H1 (cell line): Measurements from ENCODE around the gene ZFAND3. TPM values are rescaled to one million over a fixed set of nuclear protein-coding genes. Genes with fewer than 3 reads are reported as not detected.

Experiments
- CBX5 ChIP-seq: fragments of 300-800, 300-1000 bp; sonication (generic); IDR thresholded peaks from 2 replicates; pipeline ENCODE4 v1.7.1; 2016; ENCODE audit warnings: antibody characterized with exemption, low read length, low read depth
- YY1 ChIP-seq: IDR thresholded peaks from 2 replicates; pipeline ENCODE4 v1.6.1; 2011; ENCODE audit warnings: low read depth, mild to moderate bottlenecking, low read length
- polyA plus RNA-seq, 7 experiments: library from polyadenylated mRNA; depleted of rRNA in 3 of 7; stranded (reverse) in 5 of 7; unstranded in 2 of 7; fragments of >200 nt in 5 of 7; fragments of 200-250 nt in 2 of 7; gene quantifications; 1 replicate in 5 of 7; 2 replicates in 1 of 7; 4 replicates in 1 of 7; pipeline versions ENCODE4 v1.2.1 to v1.2.3, GENCODE V29; 2011 to 2013; ENCODE audit warnings: missing spikeins in 2 of 7, mixed read lengths in 2 of 7
- total RNA-seq: library from RNA; stranded (reverse); fragmentation: NEBNext Ultra II Directional; extraction: Animal tissue kit (Norgen Biotek cat#: 25700); gene quantifications from 2 replicates; pipeline ENCODE4 v1.2.1, GENCODE V29; 2021

The ZFAND3 gene
- total and polyA plus RNA-seq, 2 of the 8 experiments (the other 6 are each of a cell fraction or from before 2014, with no cell fraction given): 13.0 to 51.3 TPM

DNA sequence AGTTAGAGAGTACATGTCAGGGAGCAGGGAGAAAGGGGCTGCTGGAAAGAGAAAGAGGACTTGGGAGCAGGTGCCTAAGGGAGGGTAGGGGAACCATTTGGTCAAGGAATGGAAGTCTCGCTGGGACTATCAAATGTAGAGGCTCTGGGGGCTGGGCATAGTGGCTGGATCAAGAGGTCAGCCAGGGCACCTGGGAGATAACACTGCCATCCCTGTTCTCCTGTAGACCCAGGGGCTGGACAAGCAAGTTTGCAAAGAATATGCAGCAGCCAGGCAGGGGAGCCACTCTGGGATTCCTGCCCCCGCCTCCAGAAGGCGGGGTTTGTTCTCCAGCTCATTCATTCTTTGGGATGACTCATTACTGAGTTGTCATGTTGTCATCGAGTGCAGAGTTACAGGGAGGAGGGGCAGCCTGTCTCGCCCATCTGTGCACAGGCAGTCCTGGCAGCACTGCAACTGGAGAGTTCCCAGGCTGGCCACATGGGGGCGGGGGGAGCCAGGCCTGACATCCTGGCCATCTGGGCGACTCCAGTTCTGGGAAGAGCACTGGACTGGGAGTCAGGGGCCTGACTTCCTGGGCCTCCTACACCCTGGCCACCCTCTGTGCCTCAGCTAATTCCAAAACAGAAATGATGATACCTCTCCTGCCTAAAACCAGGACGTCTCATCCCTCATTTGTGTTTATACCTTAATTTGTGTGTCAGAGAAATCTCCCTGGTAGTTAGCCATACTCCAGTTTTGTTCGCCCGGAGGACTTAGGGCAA is 28.2 kb upstream of the ZFAND3 start (continued):
- TF ChIP-seq YY1: 0 out of 2 replicates have a peak, but pooled peaks have one; percentile 21
- no peak for TF ChIP-seq CBX5
